Right kidney (tissue), 1 donor: ENCODE measurements around the gene TDRD10.

ENCODE experiments used
- DNase-seq: peaks from one replicate; pipeline ENCODE4 v3.0.0-alpha.2; 2016

The TDRD10 gene

DNA sequence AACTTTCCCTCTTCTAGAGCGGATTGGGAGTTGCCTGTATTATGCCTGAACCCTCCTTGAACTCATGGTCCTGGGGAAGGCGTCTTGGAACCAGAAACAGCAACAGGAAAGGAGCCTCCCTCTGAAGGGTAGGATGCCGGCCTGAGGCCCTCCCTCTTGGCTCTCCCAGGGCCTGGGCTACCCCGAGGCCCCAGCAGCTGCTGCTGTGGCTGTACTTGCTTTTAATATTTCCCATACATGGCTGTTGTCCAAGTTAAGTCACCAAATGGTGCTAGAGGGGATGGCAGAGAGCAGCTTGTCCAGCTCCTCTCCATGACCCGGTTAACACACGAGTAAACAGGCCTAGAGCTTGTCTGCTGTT lies 76.0 kb downstream of the TDRD10 start:
- DNase-seq: no peak

DNA sequence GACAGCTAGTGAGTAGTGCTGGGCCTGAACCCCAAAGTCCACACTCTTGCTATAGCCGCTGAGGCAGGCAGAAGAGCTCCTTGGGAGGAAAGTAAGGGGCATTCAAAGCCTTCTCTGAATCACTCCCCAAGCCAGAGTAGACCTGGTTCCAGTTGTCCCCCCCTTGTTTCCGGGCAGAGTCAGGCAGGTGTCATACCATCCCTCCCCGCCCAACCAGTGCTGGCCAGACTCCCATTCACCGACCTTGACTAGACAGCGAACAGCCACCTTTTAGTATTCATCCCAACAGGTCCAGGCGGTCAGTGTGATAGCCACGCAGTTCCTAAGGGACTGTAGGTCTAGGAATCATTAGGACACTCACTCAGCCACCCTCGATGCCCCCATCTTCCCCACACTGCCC lies 77.4 kb downstream of the TDRD10 start:
- no peak for DNase-seq

DNA sequence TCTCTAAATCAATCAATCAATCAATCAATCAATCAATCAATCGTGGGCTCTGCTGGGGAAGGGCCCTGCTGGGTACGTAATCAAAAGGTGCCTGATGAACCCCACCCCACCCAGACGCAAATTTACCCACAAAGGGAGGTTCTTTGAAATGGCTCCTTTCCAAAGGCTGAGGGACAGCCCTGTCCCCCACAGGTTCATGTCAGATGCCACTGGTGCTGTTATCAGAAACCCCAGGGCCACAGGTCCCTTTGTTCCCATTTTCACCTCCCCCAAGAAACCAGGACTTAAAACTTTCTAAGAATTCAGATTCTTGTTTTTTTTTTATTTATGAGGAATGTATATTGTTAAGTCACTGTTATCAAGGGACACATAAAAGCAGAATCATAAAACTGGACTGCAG lies 79.7 kb downstream of the TDRD10 start:
- DNase-seq: no peak

DNA sequence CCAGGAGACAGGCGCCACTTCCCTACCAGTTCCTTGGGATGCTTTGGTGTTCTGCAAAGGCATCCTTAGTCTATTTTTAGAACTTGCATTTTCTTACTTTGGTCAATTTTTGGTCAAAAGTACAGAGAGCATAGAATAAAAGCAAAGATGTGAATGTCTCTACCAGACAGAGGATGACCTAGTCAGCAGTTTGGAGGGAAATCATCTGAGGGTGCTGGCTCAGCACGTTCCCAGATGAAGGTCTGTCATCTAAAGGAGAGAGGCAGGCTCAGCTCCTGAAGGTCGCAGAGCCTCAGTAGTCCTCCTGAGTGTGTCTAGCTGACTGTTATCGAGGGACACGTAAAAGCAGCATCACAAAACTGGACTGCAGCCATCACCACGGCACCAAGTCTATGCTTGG lies 80.9 kb downstream of the TDRD10 start:
- DNase-seq: no peak

DNA sequence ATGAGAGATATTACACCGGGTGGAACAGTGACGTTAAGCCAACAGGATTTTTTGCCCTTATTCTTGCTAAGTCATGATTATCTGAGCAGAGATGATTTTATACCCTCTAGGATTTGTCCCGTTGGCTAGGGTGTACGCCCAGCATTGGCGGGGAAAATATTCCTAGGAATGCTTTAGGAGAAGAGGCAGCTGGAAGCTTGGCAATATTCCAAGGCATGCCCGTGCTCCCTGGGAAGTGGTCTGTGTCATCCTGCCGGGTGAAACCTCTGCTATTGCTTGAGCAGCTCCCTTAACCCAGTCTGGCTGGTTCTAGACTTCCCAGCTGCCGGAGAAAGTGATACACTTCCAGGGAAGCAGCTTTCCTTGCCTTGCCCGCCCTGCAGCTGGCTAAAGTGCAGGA lies 81.8 kb downstream of the TDRD10 start:
- DNase-seq: no peak

DNA sequence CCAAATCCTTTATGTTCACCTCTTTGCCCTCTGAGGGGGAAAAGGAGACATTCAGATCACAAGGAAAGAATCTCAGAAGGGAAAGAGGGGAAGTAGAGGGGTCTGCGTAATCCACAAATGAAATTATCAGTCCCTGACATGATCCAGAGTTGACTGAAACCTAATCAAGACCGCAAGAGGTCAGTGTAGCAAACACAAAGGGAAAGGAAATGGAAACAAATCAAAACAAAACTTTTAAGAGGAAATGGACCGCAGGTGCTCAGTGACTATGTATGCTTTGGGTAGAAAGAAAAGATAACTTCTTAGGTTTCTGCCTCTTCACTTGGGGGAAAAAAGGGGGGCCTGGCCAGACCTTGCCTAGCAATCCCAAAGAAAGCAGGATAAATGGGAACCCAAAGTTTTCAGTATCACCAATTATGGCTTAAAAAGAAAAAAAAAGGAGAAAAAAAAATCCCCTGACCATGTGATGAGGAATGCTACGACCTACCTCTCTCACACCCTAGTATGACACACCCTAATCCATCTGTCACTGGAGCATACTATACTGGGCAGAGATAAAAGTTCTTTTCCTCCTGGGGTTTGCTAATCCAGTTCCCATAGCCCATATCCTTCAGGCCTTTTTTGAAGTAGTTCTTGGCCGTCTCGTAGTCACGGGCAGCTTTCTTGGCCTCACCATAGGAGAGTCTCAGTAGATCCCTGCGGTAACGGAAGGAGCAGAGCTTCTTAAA lies 82.4 kb downstream of the TDRD10 start:
- DNase-seq: no peak

DNA sequence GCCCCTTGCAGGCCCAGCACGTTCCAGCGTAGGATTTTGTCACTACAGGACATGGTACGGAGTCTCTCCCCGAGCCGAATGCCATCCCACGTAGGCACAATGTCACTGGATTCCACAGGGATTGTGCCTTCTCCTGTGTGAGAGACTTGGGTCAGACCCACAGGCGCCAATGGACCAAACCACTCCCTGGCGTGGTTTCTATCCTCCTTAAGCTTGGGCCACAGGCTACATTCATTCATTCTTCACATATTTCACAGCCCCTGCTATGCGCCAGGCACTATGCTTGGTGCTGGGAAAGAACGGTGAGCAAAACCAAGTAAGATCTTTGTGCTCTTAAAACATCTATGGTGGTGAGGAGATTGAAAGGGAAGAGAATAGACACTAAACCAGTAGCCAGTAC lies 84.2 kb downstream of the TDRD10 start:
- DNase-seq: no peak

DNA sequence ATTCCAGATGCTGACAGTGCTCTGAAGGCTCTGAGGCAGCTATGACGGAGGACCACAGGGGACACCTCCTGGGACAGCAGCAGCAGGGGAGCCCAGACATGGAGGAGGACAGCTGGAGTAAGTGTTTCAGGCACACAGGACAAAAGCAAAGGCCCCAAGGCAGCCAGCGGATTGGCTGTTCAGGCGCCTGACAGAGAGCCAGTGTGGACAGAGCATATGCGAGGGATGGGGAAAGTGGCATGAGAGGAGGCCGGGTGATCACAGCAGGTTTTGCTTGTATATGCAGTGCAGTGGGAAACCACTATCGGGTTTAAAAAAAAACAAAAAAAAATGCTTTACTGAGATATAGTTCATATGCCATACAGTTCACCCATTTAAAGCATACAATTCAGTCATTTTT lies 84.6 kb downstream of the TDRD10 start:
- DNase-seq: no peak

DNA sequence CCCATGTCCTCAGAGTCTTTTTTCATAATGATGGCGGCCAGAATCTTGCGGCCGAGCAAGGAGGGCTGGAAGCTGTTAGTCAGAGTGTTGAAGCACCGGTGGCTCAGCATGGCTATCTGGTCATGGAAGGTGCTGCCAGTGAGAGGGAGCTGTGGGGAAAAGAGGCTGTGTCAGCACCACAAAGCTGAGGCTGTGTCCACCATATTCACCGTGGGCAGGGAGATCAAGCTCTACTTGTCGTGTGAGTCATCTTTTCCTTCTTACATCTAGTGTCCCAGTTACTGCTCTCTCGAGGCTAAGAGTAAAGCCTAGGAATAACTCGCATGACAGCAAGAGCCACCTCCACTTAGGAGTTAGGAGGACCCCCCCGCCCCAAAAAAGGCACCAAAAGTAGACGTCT lies 87.8 kb downstream of the TDRD10 start:
- no peak for DNase-seq

DNA sequence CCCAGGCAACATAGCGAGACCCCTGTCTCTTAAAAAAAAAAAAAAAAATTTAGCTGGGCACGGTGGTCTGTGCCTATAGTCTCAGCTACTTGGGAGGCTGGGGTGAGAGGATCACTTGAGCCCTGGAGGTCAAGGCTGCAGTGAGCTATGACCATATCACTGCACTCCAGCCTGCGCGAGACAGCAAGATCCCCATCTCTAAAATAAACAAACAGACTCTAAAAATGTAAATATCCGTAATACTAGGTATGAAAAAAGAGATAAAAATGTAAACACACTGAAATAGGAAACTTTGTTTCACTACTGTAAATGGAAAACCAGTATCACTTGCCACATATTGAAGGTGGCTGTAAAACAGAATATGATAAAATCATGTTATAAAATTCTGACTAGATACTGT lies 88.7 kb downstream of the TDRD10 start:
- no peak for DNase-seq

DNA sequence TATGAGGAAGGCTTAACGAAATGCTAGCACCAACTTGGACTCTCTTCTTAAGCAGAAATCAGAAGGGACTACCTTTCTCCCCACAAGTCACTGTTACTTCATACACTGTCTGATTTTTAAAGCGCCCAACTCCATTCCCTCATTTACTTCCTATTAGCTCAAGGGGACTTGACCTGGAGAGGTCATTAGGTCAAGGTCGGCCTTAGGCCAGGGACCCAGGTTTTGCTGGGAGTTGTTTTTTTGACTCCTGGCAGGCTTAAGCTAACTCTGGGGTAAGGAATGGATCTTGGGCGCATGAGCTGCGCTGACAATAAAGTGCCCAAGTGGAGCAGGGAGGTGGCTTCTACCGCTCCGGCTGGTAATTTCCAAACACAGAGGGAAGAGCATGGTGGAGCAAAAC lies 89.2 kb downstream of the TDRD10 start:
- no peak for DNase-seq

DNA sequence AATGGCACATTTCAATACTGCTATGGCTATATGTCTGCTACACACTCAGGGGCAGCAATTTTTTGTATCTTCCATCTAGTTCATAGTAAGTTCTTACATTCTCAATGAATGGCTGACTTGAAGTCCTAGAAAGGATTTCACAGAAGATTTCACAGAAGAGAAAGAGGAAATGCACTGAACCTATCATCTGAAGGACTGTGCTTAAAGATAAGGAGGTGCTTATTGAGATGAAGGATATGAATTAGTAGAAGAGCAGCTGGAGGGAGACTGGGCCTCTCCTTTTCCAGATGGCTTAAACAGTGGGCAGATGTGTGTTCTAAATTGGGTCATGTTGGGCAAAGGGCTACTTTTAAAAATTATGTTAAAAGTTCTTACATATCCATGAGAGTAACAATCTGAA lies 91.4 kb downstream of the TDRD10 start:
- DNase-seq: no peak

DNA sequence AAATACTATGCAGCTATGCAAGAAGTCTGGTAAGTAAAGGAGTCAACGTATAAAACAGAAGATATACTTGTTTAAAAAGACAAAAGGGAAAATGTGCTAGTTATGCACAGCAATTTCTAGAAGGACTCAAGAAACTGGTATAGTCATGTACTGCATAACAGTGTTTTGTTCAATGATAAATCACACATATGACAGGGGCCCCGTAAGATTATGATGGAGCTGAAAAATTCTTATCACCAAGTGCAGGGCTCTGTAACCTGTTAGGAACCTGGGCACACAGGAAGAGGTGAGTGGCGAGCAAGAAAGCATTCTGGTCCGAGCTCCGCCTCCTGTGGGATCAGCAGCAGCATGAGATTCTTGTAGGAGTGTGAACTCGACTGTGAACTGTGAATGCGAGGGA lies 92.8 kb downstream of the TDRD10 start:
- no peak for DNase-seq

DNA sequence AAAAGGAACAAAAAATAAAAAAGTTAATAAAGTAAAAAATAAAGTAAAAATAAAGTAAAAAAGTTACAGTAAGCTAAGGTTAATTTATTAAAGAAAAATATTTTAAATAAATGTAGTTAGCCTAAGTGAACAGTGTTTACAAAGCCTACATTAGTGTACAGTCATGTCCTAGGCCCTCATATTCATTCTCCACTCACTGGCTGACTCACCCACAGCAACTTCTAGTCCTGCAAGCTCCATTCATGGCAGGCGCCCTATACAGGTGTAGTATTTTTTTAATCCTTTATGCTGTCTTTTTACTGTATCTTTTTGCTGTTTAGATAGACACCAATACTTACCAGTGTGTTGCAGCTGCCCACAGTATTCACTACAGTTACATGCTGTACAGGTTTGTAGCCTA lies 93.6 kb downstream of the TDRD10 start:
- DNase-seq: no peak
